ENCODE data around the gene ADGRA1.

ADGRA1 gene

GRCh38 chr10:133071733-133072132, 16.0 kb upstream of the ADGRA1 start:
- FAIRE-seq, result no peak

GRCh38 chr10:133072196-133072595, 15.5 kb upstream of the ADGRA1 start:
- FAIRE-seq (no peak), DNase-seq (ENCODE audit: insufficient read length, low spot score) (no peak)
- TF ChIP-seq PAX5 (IDR thresholded peaks at IDR 0.05; ENCODE audit: insufficient read depth, low read length, severe bottlenecking) (no peak), POLR2AphosphoS5 (IDR thresholded peaks at IDR 0.05; ENCODE audit: low read depth, low read length) (no peak), POLR2A (IDR thresholded peaks at IDR 0.05; ENCODE audit: low read depth, low read length) (no peak)

More at GRCh38 chr10:133071733-133072132, 16.0 kb upstream of the ADGRA1 start:
- no peak for TF ChIP-seq POU2F2 (IDR thresholded peaks at IDR 0.05; ENCODE audit: low read depth, low read length)
- no peak for TF ChIP-seq POLR2A (IDR thresholded peaks at IDR 0.05; ENCODE audit: low read depth, low read length)
- DNase-seq (ENCODE audit: insufficient read length, low spot score), result no peak

- no peak for TF ChIP-seq POLR2A (IDR thresholded peaks at IDR 0.05; ENCODE audit: low read depth, low read length)
- DNase-seq (ENCODE audit: insufficient read length, low spot score) (no peak), FAIRE-seq (no peak)
Measured at GRCh38 chr10:133072720-133073390, 14.9 kb upstream of the ADGRA1 start.

- FAIRE-seq, result no peak
- no peak for TF ChIP-seq PAX5 (IDR thresholded peaks at IDR 0.05; ENCODE audit: insufficient read depth, low read length, severe bottlenecking)
- TF ChIP-seq SPI1 (IDR thresholded peaks at IDR 0.05; ENCODE audit: low read depth, low read length), result no peak
- no peak for TF ChIP-seq POLR2AphosphoS5 (IDR thresholded peaks at IDR 0.05; ENCODE audit: low read depth, low read length)
- no peak for TF ChIP-seq TAF1 (IDR thresholded peaks at IDR 0.05; ENCODE audit: low read depth, low read length)
- no peak for TF ChIP-seq POLR2A (IDR thresholded peaks at IDR 0.05; ENCODE audit: low read depth, low read length)
- TF ChIP-seq POU2F2 (IDR thresholded peaks at IDR 0.05; ENCODE audit: low read depth, low read length), result no peak
- DNase-seq (ENCODE audit: insufficient read length, low spot score), result no peak
Measured at GRCh38 chr10:133075346-133076137, 12.2 kb upstream of the ADGRA1 start.

- no peak for DNase-seq (ENCODE audit: insufficient read length, low spot score)
- TF ChIP-seq POLR2AphosphoS5 (IDR thresholded peaks at IDR 0.05; ENCODE audit: low read depth, low read length) (no peak), POLR2A (IDR thresholded peaks at IDR 0.05; ENCODE audit: low read depth, low read length) (no peak), PAX5 (IDR thresholded peaks at IDR 0.05; ENCODE audit: insufficient read depth, low read length, severe bottlenecking) (no peak), TAF1 (IDR thresholded peaks at IDR 0.05; ENCODE audit: low read depth, low read length) (no peak), SPI1 (IDR thresholded peaks at IDR 0.05; ENCODE audit: low read depth, low read length) (no peak), POU2F2 (IDR thresholded peaks at IDR 0.05; ENCODE audit: low read depth, low read length) (no peak)
Measured at GRCh38 chr10:133076274-133077038, 11.3 kb upstream of the ADGRA1 start.

GRCh38 chr10:133079836-133080682, 7.7 kb upstream of the ADGRA1 start:
- no peak for FAIRE-seq
- DNase-seq (ENCODE audit: insufficient read length, low spot score), result no peak
- no peak for TF ChIP-seq POLR2A (IDR thresholded peaks at IDR 0.05; ENCODE audit: low read depth, low read length)
- TF ChIP-seq PAX5 (IDR thresholded peaks at IDR 0.05; ENCODE audit: insufficient read depth, low read length, severe bottlenecking), result no peak
- no peak for TF ChIP-seq POU2F2 (IDR thresholded peaks at IDR 0.05; ENCODE audit: low read depth, low read length)
- TF ChIP-seq TAF1 (IDR thresholded peaks at IDR 0.05; ENCODE audit: low read depth, low read length), result no peak
- no peak for TF ChIP-seq POLR2AphosphoS5 (IDR thresholded peaks at IDR 0.05; ENCODE audit: low read depth, low read length)
- no peak for TF ChIP-seq SPI1 (IDR thresholded peaks at IDR 0.05; ENCODE audit: low read depth, low read length)

More at GRCh38 chr10:133076274-133077038, 11.3 kb upstream of the ADGRA1 start:
- no peak for FAIRE-seq

GRCh38 chr10:133080683-133081040, 7.1 kb upstream of the ADGRA1 start:
- DNase-seq (ENCODE audit: insufficient read length, low spot score), result no peak
- FAIRE-seq, result no peak
- TF ChIP-seq TAF1 (IDR thresholded peaks at IDR 0.05; ENCODE audit: low read depth, low read length) (no peak), POLR2AphosphoS5 (IDR thresholded peaks at IDR 0.05; ENCODE audit: low read depth, low read length) (no peak)

GRCh38 chr10:133081636-133082035, 6.1 kb upstream of the ADGRA1 start:
- FAIRE-seq, result no peak
- no peak for TF ChIP-seq POLR2A (IDR thresholded peaks at IDR 0.05; ENCODE audit: low read depth, low read length)
- TF ChIP-seq POU2F2 (IDR thresholded peaks at IDR 0.05; ENCODE audit: low read depth, low read length), result no peak
- TF ChIP-seq SPI1 (IDR thresholded peaks at IDR 0.05; ENCODE audit: low read depth, low read length), result no peak
- no peak for TF ChIP-seq POLR2AphosphoS5 (IDR thresholded peaks at IDR 0.05; ENCODE audit: low read depth, low read length)
- TF ChIP-seq PAX5 (IDR thresholded peaks at IDR 0.05; ENCODE audit: insufficient read depth, low read length, severe bottlenecking), result no peak
- TF ChIP-seq TAF1 (IDR thresholded peaks at IDR 0.05; ENCODE audit: low read depth, low read length), result no peak

GRCh38 chr10:133082685-133083421, 4.9 kb upstream of the ADGRA1 start:
- TF ChIP-seq POLR2AphosphoS5 (IDR thresholded peaks at IDR 0.05; ENCODE audit: low read depth, low read length) (no peak), POU2F2 (IDR thresholded peaks at IDR 0.05; ENCODE audit: low read depth, low read length) (no peak), PAX5 (IDR thresholded peaks at IDR 0.05; ENCODE audit: insufficient read depth, low read length, severe bottlenecking) (no peak), TAF1 (IDR thresholded peaks at IDR 0.05; ENCODE audit: low read depth, low read length) (no peak), SPI1 (IDR thresholded peaks at IDR 0.05; ENCODE audit: low read depth, low read length) (no peak), POLR2A (IDR thresholded peaks at IDR 0.05; ENCODE audit: low read depth, low read length) (no peak)
- FAIRE-seq (no peak), DNase-seq (ENCODE audit: insufficient read length, low spot score) (no peak)

More at GRCh38 chr10:133081636-133082035, 6.1 kb upstream of the ADGRA1 start:
- no peak for DNase-seq (ENCODE audit: insufficient read length, low spot score)
